Measurements from ENCODE around the gene SMARCD1. TPM values are rescaled to one million over a fixed set of nuclear protein-coding genes. Genes with fewer than 3 reads are reported as not detected.

The SMARCD1 gene
- total RNA-seq, 1 experiment from 2014 or later, result 152 TPM

GRCh38 chr12:50073206-50073605, 11.9 kb upstream of the SMARCD1 start:
- no peak overlapping the region for H3K23ac ChIP-seq (ENCODE audit: insufficient read length, low read depth, low read length)
- no peaks in the 10 kb centered on the region for H3K9me3 ChIP-seq (ENCODE audit: control insufficient read depth, low read depth, low read length)
- H3K27ac Mint-ChIP-seq, result no peak overlapping the region
- H3K4me3 Mint-ChIP-seq, result no peak overlapping the region
- no peaks in the 10 kb centered on the region for H3K23me2 ChIP-seq (ENCODE audit: insufficient read length, low read depth, low read length, poor library complexity, severe bottlenecking)
- H2BK20ac ChIP-seq (ENCODE audit: low read depth, low read length, poor library complexity, severe bottlenecking), result no peak overlapping the region
- H3K79me1 ChIP-seq (ENCODE audit: insufficient read depth, low read depth, low read length, poor library complexity, severe bottlenecking), result no peaks in the 10 kb centered on the region
- H3K18ac ChIP-seq (ENCODE audit: insufficient read length, low read depth, low read length), result no peak overlapping the region
- H4K5ac ChIP-seq (ENCODE audit: insufficient read length, low read depth, low read length), result no peak overlapping the region
- no peak overlapping the region for H2AK5ac ChIP-seq (ENCODE audit: insufficient read length, low read length)
- H3K4ac ChIP-seq (ENCODE audit: low read depth, low read length), result no peak overlapping the region
- H3K14ac ChIP-seq (ENCODE audit: insufficient read depth, low read length), result no peak overlapping the region
- H2BK120ac ChIP-seq (ENCODE audit: low read depth, low read length, poor library complexity, severe bottlenecking), result no peak overlapping the region
- H3K4me1 ChIP-seq (ENCODE audit: insufficient read depth, low read length), result no peaks in the 10 kb centered on the region
- H4K20me1 ChIP-seq (ENCODE audit: control insufficient read depth, insufficient read depth, insufficient read length), result no peaks in the 10 kb centered on the region
- no peaks in the 10 kb centered on the region for H3K27me3 ChIP-seq (ENCODE audit: insufficient read depth, low read length)
- no peak overlapping the region for H2BK15ac ChIP-seq (ENCODE audit: low read depth, low read length)
- H3K4me2 ChIP-seq (ENCODE audit: insufficient read depth, insufficient read length, low read length), result no peak overlapping the region
- no peak overlapping the region for H3K9ac ChIP-seq (ENCODE audit: extremely low read depth, insufficient read length, low read length)
- no peaks in the 10 kb centered on the region for H3K79me2 ChIP-seq (ENCODE audit: insufficient read depth, low read length)
- no peaks in the 10 kb centered on the region; a peak in 1 of 7 replicates for H3K36me3 Mint-ChIP-seq (ENCODE audit: insufficient read depth in 1 of 3, low read depth in 3 of 3)
- peaks cover 2% of the 10 kb centered on the region; the same call in 1 of the 2 replicates for H3K27me3 Mint-ChIP-seq (ENCODE audit: low read depth)
- no peak for TF ChIP-seq CTCF (conservative IDR thresholded peaks at IDR 0.05)
- H3T11ph ChIP-seq (ENCODE audit: low read length), result no peak overlapping the region
- H3K56ac ChIP-seq (ENCODE audit: insufficient read length, low read depth, low read length), result no peak overlapping the region
- peaks cover 26 to 36% of the 10 kb centered on the region in 2 experiments for H3K4me1 Mint-ChIP-seq
- no peak overlapping the region for H4K8ac ChIP-seq (replicated peaks; ENCODE audit: insufficient read length, low read depth, low read length)
- no peak overlapping the region for H2AFZ ChIP-seq (ENCODE audit: low read length)
- H2BK12ac ChIP-seq (ENCODE audit: insufficient read length, low read depth, low read length), result no peak overlapping the region
- H3K27ac ChIP-seq (ENCODE audit: insufficient read length, low read depth, low read length), result no peak overlapping the region
- no peak for DNase-seq
- H3K9me3 Mint-ChIP-seq, result no peaks in the 10 kb centered on the region
- no CpG with 5 or more reads among the region's 7 CpGs for WGBS (ENCODE audit: extremely low coverage, insufficient read length, low lambda C conversion rate)
- H2BK5ac ChIP-seq (ENCODE audit: insufficient read length, low read length), result no peak overlapping the region
- H4K91ac ChIP-seq (ENCODE audit: insufficient read length, low read depth, low read length), result no peak overlapping the region

Data from H9 (cell line).